Psoas muscle (tissue), 8 donors: ENCODE results near the gene HUNK. TPM values are rescaled to one million over a fixed set of nuclear protein-coding genes. Genes with fewer than 3 reads are reported as not detected.

Experiments used
- ATAC-seq, 4 donors: fragments of 200-7000 bp; cut with Tn5 transposase; one replicate each; pipeline ENCODE4 v1.9.1; 2020; ENCODE audit warnings: moderate library complexity in 3 of 4, mild to moderate bottlenecking in 2 of 4
- DNase-seq, 2 donors: peaks; one replicate each; pipeline ENCODE4 v3.0.0-alpha.2; 2020
- H3K27ac ChIP-seq: fragments of 200-600 bp; one replicate; pipeline ENCODE4 v1.8.0; 2022
- H3K27me3 ChIP-seq, 3 donors: fragments of 200-600 bp in 1 of 3; one replicate each; pipeline versions ENCODE4 v1.6.1 to v1.8.0; 2013 to 2022; ENCODE audit warnings: low read length in 2 of 3, mild to moderate bottlenecking in 2 of 3, moderate library complexity in 1 of 3; ENCODE audit not compliant: insufficient read depth in 3 of 3
- H3K36me3 ChIP-seq, 2 donors: fragments of 200-600 bp in 1 of 2; one replicate each; pipeline versions ENCODE4 v1.6.1 to v1.8.0; 2013 to 2022; ENCODE audit warnings: low read depth in 1 of 2, mild to moderate bottlenecking in 1 of 2, moderate library complexity in 1 of 2; ENCODE audit not compliant: insufficient read depth in 1 of 2
- H3K4me1 ChIP-seq: fragments of 200-600 bp; one replicate; pipeline ENCODE4 v1.8.0; 2022
- H3K4me3 ChIP-seq: fragments of 200-600 bp; one replicate; pipeline ENCODE4 v1.8.0; 2022; ENCODE audit warnings: mild to moderate bottlenecking
- H3K9me3 ChIP-seq: fragments of 200-600 bp; one replicate; pipeline ENCODE4 v1.8.0; 2022
- CTCF ChIP-seq: fragments of 200-600 bp; IDR thresholded peaks from one replicate; pipeline ENCODE4 v1.8.0; 2022; ENCODE audit warnings: antibody characterized with exemption
- WGBS, 3 donors: extraction: QIAGEN DNeasy Blood & Tissue Kit; methylation state at CpG; one replicate each; pipeline versions ENCODE4 v1.1.6 to v1.1.7; 2013; 5-methylcytosine and 5-hydroxymethylcytosine counted together
- intact Hi-C, 2 donors: fragments of 100-400 bp; cut with DNase I; formaldehyde crosslinking; loops; one replicate each; pipeline versions ENCODE4 v1.11.0 to v1.14.2; 2022
- polyA plus RNA-seq, 3 donors: library from polyadenylated mRNA; stranded (reverse); fragments of 200-250 nt; gene quantifications; one replicate each; pipeline ENCODE4 v1.2.3, GENCODE V29; 2013
- total RNA-seq, 4 donors: library from RNA; stranded (reverse); fragmentation: NEBNext Ultra II Directional in 2 of 4; extraction: Animal tissue kit (Norgen Biotek cat#: 25700) in 2 of 4; gene quantifications; one replicate each; pipeline versions ENCODE4 v1.2.1 to v1.2.4, GENCODE V29; 2021 to 2023
- donor health status: healthy with polysubstance abuse.
- donor health status: DM: no; HTN: no; CAD: no; lungs with moderate emphysema.
- donor health status: Bipolar disorder and iron deficiency.
- donor health status: healthy.
- donor health status: DM: yes; HTN: yes; CAD: no.
- donor health status: DM: no; HTN: no; CAD: no.
- donor health status: DM: no; HTN: no; CAD: no.
- donor health status: DM: yes; HTN: yes; CAD: no.

Gene HUNK
- total and polyA plus RNA-seq, 7 donors, result 0.03 to 0.54 (median 0.10) TPM

- no peaks in the 10 kb centered on the region for H3K9me3 ChIP-seq
- 69 to 79% (median 77%) methylated on average over 13 of the region's 13 CpGs for WGBS, 3 donors
- H3K4me3 ChIP-seq, result no peak overlapping the region
- ATAC-seq, result no peak
- H3K27me3 ChIP-seq, result peaks cover 0 to 6% (median 5%) of the 10 kb centered on the region in 3 donors
- H3K36me3 ChIP-seq, result no peaks in the 10 kb centered on the region
- no peak overlapping the region for H3K27ac ChIP-seq
- intact Hi-C loops, result no loop called here
- DNase-seq, result no peak
- H3K4me1 ChIP-seq, result no peaks in the 10 kb centered on the region
- no peak for TF ChIP-seq CTCF
Observed at GRCh38 chr21:31905503-31906451, 33.0 kb downstream of the HUNK start.

DNA sequence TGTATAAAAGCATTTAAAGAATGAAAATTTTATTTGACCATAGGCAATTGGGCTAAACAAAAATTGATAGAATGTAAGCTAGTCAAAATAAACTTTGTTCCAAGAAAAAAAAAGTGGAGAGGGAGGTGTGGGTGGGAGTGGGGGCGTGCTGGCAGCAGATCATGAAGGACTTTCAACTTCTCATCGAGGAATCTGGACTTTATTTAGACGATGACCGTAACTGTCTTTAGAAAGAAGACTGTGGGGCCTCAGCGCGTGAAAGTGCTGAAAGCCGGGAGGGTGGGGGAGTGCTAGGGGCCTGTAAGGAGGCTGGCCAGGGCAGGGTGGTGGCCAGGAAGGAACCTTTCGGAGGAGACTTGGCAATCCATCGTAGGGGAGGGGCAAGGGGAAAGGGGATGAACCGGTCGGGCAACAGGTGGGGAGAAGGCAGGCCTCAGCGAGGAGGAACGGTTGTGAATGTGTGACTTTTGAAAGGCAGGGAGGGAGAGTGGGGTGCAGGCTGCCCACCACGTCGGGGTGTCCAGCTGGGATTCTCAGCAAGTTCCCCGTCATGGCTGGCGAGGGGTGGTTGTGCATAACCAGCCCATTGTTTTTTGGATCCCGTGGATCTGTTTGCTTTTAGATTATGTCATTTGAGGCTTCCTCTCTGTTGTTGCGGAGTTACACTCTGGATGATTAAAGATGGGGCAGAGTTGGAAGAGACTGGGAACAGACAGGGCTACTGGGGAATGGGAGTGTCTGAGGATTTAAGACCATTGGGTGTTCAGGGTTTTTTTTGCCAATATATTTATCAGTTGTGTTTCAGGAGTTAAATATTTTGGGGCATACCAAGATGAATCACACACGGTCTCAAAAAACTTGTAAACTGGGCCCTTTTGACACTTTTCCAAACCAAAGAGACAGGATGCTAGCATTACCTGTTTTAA is 35.5 kb downstream of the HUNK start:
- no peak overlapping the region for H3K27ac ChIP-seq

GRCh38 chr21:31909153-31910073 is 36.6 kb downstream of the HUNK start:
- no peak for TF ChIP-seq CTCF
- intact Hi-C loops, result no loop called here
- DNase-seq (no peak), ATAC-seq (no peak)
- Histone ChIP-seq H3K36me3 (no peaks in the 10 kb centered on the region), H3K4me1 (no peaks in the 10 kb centered on the region), H3K27me3 (peaks cover 0 to 6% (median 5%) of the 10 kb centered on the region in 3 donors), H3K9me3 (no peaks in the 10 kb centered on the region), H3K27ac (no peak overlapping the region), H3K4me3 (no peak overlapping the region)
- 22 to 38% (median 26%) methylated on average over 18 of the region's 18 CpGs for WGBS, 3 donors

More for the DNA sequence above, 35.5 kb downstream of the HUNK start:
- intact Hi-C loops, result no loop called here
- Histone ChIP-seq H3K9me3 (no peaks in the 10 kb centered on the region), H3K36me3 (no peaks in the 10 kb centered on the region), H3K27me3 (peaks cover 0 to 6% (median 5%) of the 10 kb centered on the region in 3 donors), H3K4me1 (no peaks in the 10 kb centered on the region), H3K4me3 (no peak overlapping the region)
- WGBS, 3 donors, result 42 to 60% (median 46%) methylated on average over 20 of the region's 20 CpGs
- no peak for ATAC-seq
- TF ChIP-seq CTCF, result no peak
- DNase-seq, result no peak

DNA sequence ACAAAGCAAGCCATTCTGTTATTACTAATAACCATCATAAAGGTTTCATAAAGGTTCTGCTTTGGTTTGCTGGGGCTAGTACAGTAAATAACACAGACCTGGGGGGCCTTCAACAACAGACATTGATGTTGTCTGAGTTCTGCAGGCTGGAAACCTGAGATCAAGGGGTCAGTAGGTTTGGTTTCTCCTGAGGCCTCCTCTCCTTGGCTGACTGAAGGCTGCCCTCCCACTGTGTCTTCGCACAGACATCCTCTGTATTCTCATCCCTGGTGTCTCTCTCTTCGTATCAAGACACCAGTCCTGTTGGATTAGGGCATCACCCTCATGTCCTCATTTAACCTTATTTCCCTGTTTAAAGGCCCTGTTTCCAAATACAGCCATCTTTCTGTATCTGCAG is 37.3 kb downstream of the HUNK start:
- DNase-seq (no peak), ATAC-seq (no peak)
- intact Hi-C loops, result no loop called here
- H3K9me3 ChIP-seq, result no peaks in the 10 kb centered on the region
- H3K36me3 ChIP-seq, result no peaks in the 10 kb centered on the region
- H3K27ac ChIP-seq, result no peak overlapping the region
- 75 to 83% (median 82%) methylated on average over 2 of the region's 2 CpGs for WGBS, 3 donors
- H3K4me1 ChIP-seq, result no peaks in the 10 kb centered on the region
- TF ChIP-seq CTCF, result no peak
- peaks cover 0 to 6% (median 5%) of the 10 kb centered on the region in 3 donors for H3K27me3 ChIP-seq
- no peak overlapping the region for H3K4me3 ChIP-seq
